Measurements from ENCODE around the gene RTKN2.
A peak's percentile ranks its signal among the peaks of the same experiment; 100 is the strongest.
"Not testable (repeated sequence)": the region's sequence is repeated elsewhere in the genome, so short reads cannot be mapped to it uniquely, and the experiment has no call there.

RTKN2 gene

GRCh38 chr10:62297857-62298256, 29.2 kb upstream of the RTKN2 start:
- H4K20me1 ChIP-seq (ENCODE audit: insufficient read depth, low read length, poor library complexity, severe bottlenecking): no peaks in the 10 kb centered on the region
- H3K9me3 ChIP-seq (ENCODE audit: insufficient read depth, low read depth, low read length): no peaks in the 10 kb centered on the region
- H3K4me2 ChIP-seq (ENCODE audit: low read depth, low read length, poor library complexity, severe bottlenecking): no peak overlapping the region
- no peak overlapping the region for H3K4me3 ChIP-seq (ENCODE audit: low read length, poor library complexity, severe bottlenecking)
- H3K79me2 ChIP-seq (ENCODE audit: insufficient read depth, low read length): no peaks in the 10 kb centered on the region
- no peaks in the 10 kb centered on the region for H3K36me3 ChIP-seq (ENCODE audit: insufficient read depth, low read length)
- H3K9ac ChIP-seq (ENCODE audit: low read depth, low read length, poor library complexity, severe bottlenecking): no peak overlapping the region
- TF ChIP-seq EZH2phosphoT487 (IDR thresholded peaks at IDR 0.05; ENCODE audit: borderline replicate concordance) (no peak), CTCF (conservative IDR thresholded peaks at IDR 0.05; ENCODE audit: low read length) (no peak)
- no peaks in the 10 kb centered on the region for H3K9me2 ChIP-seq (replicated peaks; ENCODE audit: low read depth, low read length)
- no peaks in the 10 kb centered on the region for H3K27me3 ChIP-seq (ENCODE audit: insufficient read depth, low read length, poor library complexity, severe bottlenecking)
- H3K4me1 ChIP-seq (ENCODE audit: insufficient read depth, low read length, poor library complexity, severe bottlenecking): no peaks in the 10 kb centered on the region
- no peak overlapping the region for H2AFZ ChIP-seq (ENCODE audit: low read length)
- no peaks in the 10 kb centered on the region for H3F3A ChIP-seq (ENCODE audit: low read depth)

DNA sequence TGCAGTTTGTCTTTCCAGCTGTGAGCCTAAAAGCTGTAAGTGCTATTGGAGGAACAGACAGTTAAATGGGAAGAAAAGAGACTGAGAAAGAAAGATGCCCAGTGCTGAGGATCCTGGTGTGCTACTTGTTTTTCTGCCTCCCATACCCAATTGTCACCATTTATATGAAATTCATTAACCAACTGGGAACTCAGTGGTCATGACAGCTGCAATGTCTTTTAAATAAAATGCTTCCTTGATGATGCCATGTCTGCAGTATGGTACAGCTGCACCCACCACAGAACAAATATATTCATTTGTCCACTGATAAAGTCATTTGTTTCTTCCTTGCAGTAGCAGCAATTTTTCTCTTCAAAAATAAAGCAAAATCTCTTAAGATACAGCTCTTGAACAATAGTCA, 15.6 kb upstream of the RTKN2 start:
- Histone ChIP-seq H3K4me1 (ENCODE audit: insufficient read depth, low read length, poor library complexity, severe bottlenecking) (no peaks in the 10 kb centered on the region), H3K36me3 (ENCODE audit: insufficient read depth, low read length) (no peaks in the 10 kb centered on the region)

DNA sequence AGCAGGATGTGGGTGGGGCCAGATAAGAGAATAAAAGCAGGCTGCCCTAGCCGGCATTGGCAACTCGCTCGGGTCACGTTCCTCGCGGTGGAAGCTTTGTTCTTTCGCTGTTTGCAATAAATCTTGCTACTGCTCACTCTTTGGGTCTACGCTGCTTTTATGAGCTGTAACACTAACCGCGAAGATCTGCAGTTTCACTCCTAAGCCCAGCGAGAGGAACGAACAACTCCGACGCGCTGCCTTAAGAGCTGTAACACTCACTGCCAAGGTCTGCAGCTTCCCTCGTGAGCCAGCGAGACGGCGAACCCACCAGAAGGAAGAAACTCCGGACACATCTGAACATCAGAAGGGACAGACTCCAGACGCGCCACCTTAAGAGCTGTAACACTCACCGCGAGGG, 12.7 kb upstream of the RTKN2 start:
- H3K9me3 ChIP-seq (ENCODE audit: insufficient read depth, low read depth, low read length); H2AFZ ChIP-seq (ENCODE audit: low read length); H3K79me2 ChIP-seq (ENCODE audit: insufficient read depth, low read length): not testable (repeated sequence)

More for the DNA sequence above, 15.6 kb upstream of the RTKN2 start:
- no peaks in the 10 kb centered on the region for H3K79me2 ChIP-seq (ENCODE audit: insufficient read depth, low read length)
- H3K4me3 ChIP-seq (ENCODE audit: low read length, poor library complexity, severe bottlenecking): no peak overlapping the region
- H3K27me3 ChIP-seq (ENCODE audit: insufficient read depth, low read length, poor library complexity, severe bottlenecking): no peaks in the 10 kb centered on the region
- 0 out of 2 replicates have a peak, but pooled peaks cover 3% of the 10 kb centered on the region for H3F3A ChIP-seq (ENCODE audit: low read depth)
- no peaks in the 10 kb centered on the region for H3K9me3 ChIP-seq (ENCODE audit: insufficient read depth, low read depth, low read length)
- H4K20me1 ChIP-seq (ENCODE audit: insufficient read depth, low read length, poor library complexity, severe bottlenecking): no peaks in the 10 kb centered on the region
- H3K4me2 ChIP-seq (ENCODE audit: low read depth, low read length, poor library complexity, severe bottlenecking): no peak overlapping the region
- peak overlapping the region; percentile 36 for H2AFZ ChIP-seq (ENCODE audit: low read length)
- TF ChIP-seq CTCF (conservative IDR thresholded peaks at IDR 0.05; ENCODE audit: low read length) (no peak), EZH2phosphoT487 (IDR thresholded peaks at IDR 0.05; ENCODE audit: borderline replicate concordance) (no peak)
- H3K9ac ChIP-seq (ENCODE audit: low read depth, low read length, poor library complexity, severe bottlenecking): no peak overlapping the region
- no peaks in the 10 kb centered on the region for H3K9me2 ChIP-seq (replicated peaks; ENCODE audit: low read depth, low read length)

DNA sequence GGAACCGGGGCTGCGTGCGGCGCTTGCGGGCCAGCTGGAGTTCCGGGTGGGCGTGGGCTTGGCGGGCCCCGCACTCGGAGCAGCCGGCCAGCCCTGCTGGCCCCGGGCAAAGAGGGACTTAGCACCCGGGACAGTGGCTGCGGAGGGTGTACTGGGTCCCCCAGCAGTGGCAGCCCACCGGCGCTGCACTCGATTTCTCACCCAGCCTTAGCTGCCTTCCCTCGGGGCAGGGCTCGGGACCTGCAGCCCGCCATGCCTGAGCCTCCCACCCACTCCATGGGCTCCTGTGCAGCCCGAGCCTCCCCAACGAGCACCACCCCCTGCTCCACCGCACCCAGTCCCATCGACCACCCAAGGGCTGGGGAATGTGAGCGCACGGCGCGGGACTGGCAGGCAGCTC, 11.7 kb upstream of the RTKN2 start:
- H2AFZ ChIP-seq (ENCODE audit: low read length); H3K36me3 ChIP-seq (ENCODE audit: insufficient read depth, low read length); H3K4me3 ChIP-seq (ENCODE audit: low read length, poor library complexity, severe bottlenecking); H3K9ac ChIP-seq (ENCODE audit: low read depth, low read length, poor library complexity, severe bottlenecking); H3K9me3 ChIP-seq (ENCODE audit: insufficient read depth, low read depth, low read length); H3K4me1 ChIP-seq (ENCODE audit: insufficient read depth, low read length, poor library complexity, severe bottlenecking); H3K4me2 ChIP-seq (ENCODE audit: low read depth, low read length, poor library complexity, severe bottlenecking); H3K9me2 ChIP-seq (replicated peaks; ENCODE audit: low read depth, low read length); H3F3A ChIP-seq (ENCODE audit: low read depth); H4K20me1 ChIP-seq (ENCODE audit: insufficient read depth, low read length, poor library complexity, severe bottlenecking); H3K27me3 ChIP-seq (ENCODE audit: insufficient read depth, low read length, poor library complexity, severe bottlenecking); H3K79me2 ChIP-seq (ENCODE audit: insufficient read depth, low read length): not testable (repeated sequence)

More for the DNA sequence above, 12.7 kb upstream of the RTKN2 start:
- H3K9me2 ChIP-seq (replicated peaks; ENCODE audit: low read depth, low read length); H3K36me3 ChIP-seq (ENCODE audit: insufficient read depth, low read length); H3F3A ChIP-seq (ENCODE audit: low read depth); H3K4me2 ChIP-seq (ENCODE audit: low read depth, low read length, poor library complexity, severe bottlenecking); H3K27me3 ChIP-seq (ENCODE audit: insufficient read depth, low read length, poor library complexity, severe bottlenecking); H3K4me3 ChIP-seq (ENCODE audit: low read length, poor library complexity, severe bottlenecking); H3K4me1 ChIP-seq (ENCODE audit: insufficient read depth, low read length, poor library complexity, severe bottlenecking); H4K20me1 ChIP-seq (ENCODE audit: insufficient read depth, low read length, poor library complexity, severe bottlenecking); H3K9ac ChIP-seq (ENCODE audit: low read depth, low read length, poor library complexity, severe bottlenecking): not testable (repeated sequence)

Data from Loucy (cell line).